Aorta (tissue), 5 donors: ENCODE results near the gene UBAC2. TPM values are rescaled to one million over a fixed set of nuclear protein-coding genes. Genes with fewer than 3 reads are reported as not detected.

ENCODE experiments used
- ATAC-seq: fragments of 200-7000 bp; cut with Tn5 transposase; one replicate; pipeline ENCODE4 v1.9.1; 2022; ENCODE audit warnings: moderate library complexity; ENCODE audit not compliant: low FRiP score
- DNase-seq, 2 donors: peaks; one replicate each; pipeline ENCODE4 v3.0.0-alpha.2; 2020
- H3K27ac ChIP-seq, 2 donors: one replicate each; pipeline ENCODE4 v1.5.1; 2013; ENCODE audit warnings: low read length in 2 of 2, mild to moderate bottlenecking in 2 of 2, moderate library complexity in 2 of 2, control low read depth in 1 of 2, inconsistent platforms in 1 of 2, low read depth in 1 of 2
- H3K27me3 ChIP-seq, 2 donors: one replicate each; pipeline ENCODE4 v1.6.1; 2013; ENCODE audit warnings: control low read depth in 1 of 2, low read length in 1 of 2, mild to moderate bottlenecking in 1 of 2, moderate library complexity in 1 of 2; ENCODE audit not compliant: insufficient read depth in 2 of 2, control insufficient read depth in 1 of 2
- H3K36me3 ChIP-seq, 2 donors: one replicate each; pipeline ENCODE4 v1.6.1; 2013; ENCODE audit warnings: control low read depth in 1 of 2, low read length in 1 of 2, mild to moderate bottlenecking in 1 of 2; ENCODE audit not compliant: insufficient read depth in 2 of 2, control insufficient read depth in 1 of 2
- H3K4me1 ChIP-seq, 2 donors: one replicate each; pipeline ENCODE4 v1.6.1; 2013; ENCODE audit warnings: low read length in 2 of 2, control low read depth in 1 of 2, mild to moderate bottlenecking in 1 of 2, moderate library complexity in 1 of 2; ENCODE audit not compliant: insufficient read depth in 2 of 2, control insufficient read depth in 1 of 2
- H3K4me3 ChIP-seq, 2 donors: one replicate each; pipeline ENCODE4 v1.5.1; 2013; ENCODE audit warnings: low read length in 2 of 2, control low read depth in 1 of 2, mild to moderate bottlenecking in 1 of 2
- H3K9me3 ChIP-seq: one replicate; pipeline ENCODE4 v1.6.1; 2013; ENCODE audit warnings: mild to moderate bottlenecking, low read length; ENCODE audit not compliant: control insufficient read depth
- WGBS, 2 donors: extraction: QIAGEN DNeasy Blood & Tissue Kit; methylation state at CpG; one replicate each; pipeline ENCODE4 v1.1.7; 2013; 5-methylcytosine and 5-hydroxymethylcytosine counted together
- intact Hi-C, 2 donors: fragments of 100-400 bp; cut with DNase I; formaldehyde crosslinking; loops; one replicate each; pipeline versions ENCODE4 v1.14.2 to v1.15.0; 2022
- long read RNA-seq, 2 donors: library from polyadenylated mRNA; unstranded; transcript quantifications; one replicate each; pipeline ENCODE4 v2.0.0, GENCODE V29; 2020 to 2021
- polyA plus RNA-seq, 2 donors: library from polyadenylated mRNA; stranded (reverse); fragments of 200-250 nt; gene quantifications; one replicate each; pipeline ENCODE4 v1.2.3, GENCODE V29; 2013
- total RNA-seq, 2 donors: library from RNA; stranded (reverse); fragmentation: NEBNext Ultra II Directional; extraction: Animal tissue kit (Norgen Biotek cat#: 25700); gene quantifications; one replicate each; pipeline ENCODE4 v1.2.1, GENCODE V29; 2021
- donor health status: healthy with polysubstance abuse.
- donor health status: Bipolar disorder and iron deficiency.
- donor health status: DM: no; HTN: no; CAD: no.
- donor health status: DM: no; HTN: no; CAD: no.
- donor health status: DM: yes; HTN: yes; CAD: no.

Gene UBAC2, protein sequence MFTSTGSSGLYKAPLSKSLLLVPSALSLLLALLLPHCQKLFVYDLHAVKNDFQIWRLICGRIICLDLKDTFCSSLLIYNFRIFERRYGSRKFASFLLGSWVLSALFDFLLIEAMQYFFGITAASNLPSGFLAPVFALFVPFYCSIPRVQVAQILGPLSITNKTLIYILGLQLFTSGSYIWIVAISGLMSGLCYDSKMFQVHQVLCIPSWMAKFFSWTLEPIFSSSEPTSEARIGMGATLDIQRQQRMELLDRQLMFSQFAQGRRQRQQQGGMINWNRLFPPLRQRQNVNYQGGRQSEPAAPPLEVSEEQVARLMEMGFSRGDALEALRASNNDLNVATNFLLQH
- 10 to 100 TPM; 44.4 to 52.0 TPM for total RNA-seq
- 10 to 100 TPM; 45.0 to 54.2 TPM for polyA plus RNA-seq
- long read RNA-seq, donor 1, transcript UBAC2-203 (9 exons, 1,375 nt): major isoform, 300 of 384 reads
- long read RNA-seq, donor 1, partial matches to known transcripts: 24 of 384 reads
- long read RNA-seq, donor 1, other reads (novel, unspliced or antisense): 53 of 384 reads
- long read RNA-seq, donor 2, transcript UBAC2-203 (9 exons, 1,375 nt): major isoform, 33 of 59 reads
- long read RNA-seq, donor 2, partial matches to known transcripts: 4 of 59 reads
- long read RNA-seq, donor 2, other reads (novel, unspliced or antisense): 22 of 59 reads

- WGBS, 2 donors: 0 to 1% methylated on average over 73 to 76 of the region's 76 CpGs
- ATAC-seq (peak; percentile 98), DNase-seq (peak; percentile 97 to 98)
- Histone ChIP-seq H3K9me3 (no peaks in the 10 kb centered on the region), H3K4me3 (peak within 1 kb of the TSS; percentile 92), H3K27ac (peak within 1 kb of the TSS; percentile 62 to 90), H3K36me3 (no peaks in the 10 kb centered on the region), H3K4me1 (no peaks in the 10 kb centered on the region), H3K27me3 (no peaks in the 10 kb centered on the region)
- intact Hi-C loops: loop anchor here in 1 of 2 donors (2.0 kb wide), 1 partner anchor 114 kb away; no protein-coding TSS in a partner anchor
These were observed at the start of gene UBAC2 for GRCh38 chr13:99200432-99201167. UBAC2 (plus strand) TSS chr13:99200854; CDS start chr13:99200909, 55 bp downstream.

DNA sequence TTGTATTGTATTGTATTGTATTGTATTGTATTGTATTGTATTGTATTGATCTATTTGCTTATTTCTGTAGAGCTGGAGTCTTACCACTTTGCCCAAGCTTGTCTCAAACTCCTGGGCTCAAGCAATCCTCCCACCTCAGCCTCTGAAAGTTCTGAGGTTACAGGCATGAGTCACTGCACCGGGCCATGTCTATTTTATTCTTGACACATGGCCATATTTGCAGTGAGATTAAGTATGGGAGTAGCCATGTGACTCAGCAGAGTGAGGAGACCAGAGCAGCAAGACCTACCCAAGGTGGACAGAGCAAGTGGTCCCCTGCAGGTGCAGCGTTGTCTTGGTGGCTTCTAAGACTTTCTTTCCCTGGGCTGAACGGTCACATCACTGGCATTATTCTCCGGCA is 49.1 kb upstream of the UBAC2 start:
- intact Hi-C loops: no loop called here
- DNase-seq: no peak
- Histone ChIP-seq H3K4me1 (no peaks in the 10 kb centered on the region), H3K27ac (no peak overlapping the region), H3K9me3 (no peaks in the 10 kb centered on the region), H3K4me3 (no peak overlapping the region), H3K36me3 (no peaks in the 10 kb centered on the region), H3K27me3 (no peaks in the 10 kb centered on the region)
- ATAC-seq: no peak
- 72 to 74% methylated on average over 4 of the region's 4 CpGs for WGBS, 2 donors

GRCh38 chr13:99153219-99153618 is 47.4 kb upstream of the UBAC2 start:
- Histone ChIP-seq H3K4me3 (no peak overlapping the region), H3K36me3 (no peaks in the 10 kb centered on the region), H3K9me3 (no peaks in the 10 kb centered on the region), H3K27ac (no peak overlapping the region), H3K27me3 (no peaks in the 10 kb centered on the region), H3K4me1 (no peaks in the 10 kb centered on the region)
- ATAC-seq: no peak
- no peak for DNase-seq
- intact Hi-C loops: no loop called here
- 93 to 94% methylated on average over 1 of the region's 1 CpG for WGBS, 2 donors

DNA sequence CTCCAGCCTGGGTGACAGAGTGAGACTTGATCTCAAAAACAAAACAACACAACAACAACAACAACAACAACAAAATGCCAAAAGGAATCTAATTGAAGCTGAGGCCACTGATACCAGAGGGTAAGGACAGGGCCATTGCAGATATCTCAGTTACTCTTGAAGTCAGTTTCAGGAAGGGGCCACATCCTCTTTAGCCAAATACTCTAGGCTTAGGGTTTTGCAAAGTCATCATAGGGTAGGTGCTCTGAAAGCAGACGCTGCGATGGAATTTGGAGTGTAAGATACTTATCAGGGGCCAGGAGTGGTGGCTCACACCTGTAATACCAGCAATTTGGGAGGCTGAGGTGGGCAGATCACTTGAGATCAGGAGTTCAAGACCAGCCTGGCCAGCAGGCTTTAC is 46.6 kb upstream of the UBAC2 start:
- no peaks in the 10 kb centered on the region for H3K27me3 ChIP-seq
- H3K36me3 ChIP-seq: no peaks in the 10 kb centered on the region
- no peaks in the 10 kb centered on the region for H3K4me1 ChIP-seq
- intact Hi-C loops: no loop called here
- ATAC-seq: no peak
- 92% methylated on average over 2 of the region's 2 CpGs for WGBS, 2 donors
- no peaks in the 10 kb centered on the region for H3K9me3 ChIP-seq
- H3K27ac ChIP-seq: no peak overlapping the region
- no peak for DNase-seq
- H3K4me3 ChIP-seq: no peak overlapping the region

- intact Hi-C loops: no loop called here
- H3K9me3 ChIP-seq: no peaks in the 10 kb centered on the region
- no peak for ATAC-seq
- H3K4me3 ChIP-seq: no peak overlapping the region
- H3K4me1 ChIP-seq: no peaks in the 10 kb centered on the region
- no peak for DNase-seq
- no peak overlapping the region for H3K27ac ChIP-seq
- H3K27me3 ChIP-seq: no peaks in the 10 kb centered on the region
- 90 to 93% methylated on average over 5 of the region's 5 CpGs for WGBS, 2 donors
- H3K36me3 ChIP-seq: no peaks in the 10 kb centered on the region
These were observed 44.8 kb upstream of the UBAC2 start for GRCh38 chr13:99155821-99156220.

DNA sequence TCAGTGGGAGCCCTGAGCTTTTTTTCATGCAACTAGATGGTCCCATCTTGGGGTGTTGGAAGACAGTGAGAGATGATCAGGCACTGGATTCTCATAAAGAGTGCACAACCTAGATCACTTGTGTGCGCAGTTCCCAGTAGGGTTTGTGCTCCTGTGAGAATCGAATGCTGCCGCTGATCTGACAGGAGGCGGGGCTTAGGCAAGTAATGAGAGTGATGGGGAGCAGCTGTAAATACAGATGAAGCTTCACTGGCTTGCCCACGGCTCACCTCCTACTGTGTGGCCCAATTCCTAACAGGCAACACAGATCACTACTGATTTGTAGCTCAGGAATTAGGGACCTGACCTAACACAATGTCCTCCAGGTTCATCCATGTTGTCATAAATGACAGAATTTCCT is 43.6 kb upstream of the UBAC2 start:
- H3K4me1 ChIP-seq: no peaks in the 10 kb centered on the region
- ATAC-seq (no peak), DNase-seq (no peak)
- H3K27ac ChIP-seq: no peak overlapping the region
- H3K4me3 ChIP-seq: no peak overlapping the region
- H3K27me3 ChIP-seq: no peaks in the 10 kb centered on the region
- H3K9me3 ChIP-seq: no peaks in the 10 kb centered on the region
- H3K36me3 ChIP-seq: no peaks in the 10 kb centered on the region
- intact Hi-C loops: no loop called here
- 30 to 53% methylated on average over 5 of the region's 5 CpGs for WGBS, 2 donors

- ATAC-seq (no peak), DNase-seq (no peak)
- Histone ChIP-seq H3K36me3 (no peaks in the 10 kb centered on the region), H3K9me3 (no peaks in the 10 kb centered on the region), H3K4me1 (no peaks in the 10 kb centered on the region), H3K27me3 (no peaks in the 10 kb centered on the region), H3K4me3 (no peak overlapping the region), H3K27ac (no peak overlapping the region)
- WGBS, 2 donors: 41 to 44% methylated on average over 8 of the region's 8 CpGs
- intact Hi-C loops: no loop called here
These were observed 41.8 kb upstream of the UBAC2 start for GRCh38 chr13:99158846-99159245.

GRCh38 chr13:99159331-99160061 is 41.2 kb upstream of the UBAC2 start:
- intact Hi-C loops: no loop called here
- ATAC-seq (no peak), DNase-seq (no peak)
- no peaks in the 10 kb centered on the region for H3K9me3 ChIP-seq
- no peaks in the 10 kb centered on the region for H3K36me3 ChIP-seq
- no peaks in the 10 kb centered on the region for H3K4me1 ChIP-seq
- no peak overlapping the region for H3K27ac ChIP-seq
- no peak overlapping the region for H3K4me3 ChIP-seq
- WGBS, 2 donors: 79 to 81% methylated on average over 8 of the region's 8 CpGs
- H3K27me3 ChIP-seq: no peaks in the 10 kb centered on the region
